GM18505 (cell line): ENCODE results near the gene MIER2.

Experiments
- ATAC-seq: cut with Tn5 transposase; IDR thresholded peaks from one replicate; pipeline ENCODE4 v1.9.1; 2021; ENCODE audit not compliant: unreplicated experiment
- POLR2A ChIP-seq: IDR thresholded peaks from 4 replicates; pipeline ENCODE4 v1.6.1; 2011; ENCODE audit warnings: borderline replicate concordance; ENCODE audit not compliant: insufficient read depth, insufficient read length; ENCODE audit errors: extremely low read depth

The MIER2 gene

GRCh38 chr19:310141-310651, 34.4 kb downstream of the MIER2 start:
- ATAC-seq: no peak
- TF ChIP-seq POLR2A: no peak

- no peak for TF ChIP-seq POLR2A
- ATAC-seq: no peak
These were observed 35.4 kb downstream of the MIER2 start for GRCh38 chr19:309206-309565.

GRCh38 chr19:308471-309205, 36.0 kb downstream of the MIER2 start:
- ATAC-seq: no peak
- TF ChIP-seq POLR2A: no peak

GRCh38 chr19:307793-308420, 36.7 kb downstream of the MIER2 start:
- no peak for ATAC-seq
- TF ChIP-seq POLR2A: no peak

GRCh38 chr19:307111-307531, 37.5 kb downstream of the MIER2 start:
- no peak for ATAC-seq
- no peak for TF ChIP-seq POLR2A

GRCh38 chr19:306151-306900, 38.3 kb downstream of the MIER2 start:
- ATAC-seq: no peak
- no peak for TF ChIP-seq POLR2A

GRCh38 chr19:305240-306150, 39.1 kb downstream of the MIER2 start:
- no peak for TF ChIP-seq POLR2A
- ATAC-seq: no peak

GRCh38 chr19:296476-297225, 47.9 kb downstream of the MIER2 start:
- TF ChIP-seq POLR2A: no peak
- no peak for ATAC-seq

- no peak for ATAC-seq
- no peak for TF ChIP-seq POLR2A
These were observed 48.8 kb downstream of the MIER2 start for GRCh38 chr19:295687-296370.

- ATAC-seq: no peak
- TF ChIP-seq POLR2A: no peak
These were observed 49.5 kb downstream of the MIER2 start for GRCh38 chr19:294946-295686.

- ATAC-seq: no peak
- no peak for TF ChIP-seq POLR2A
These were observed 50.2 kb downstream of the MIER2 start for GRCh38 chr19:294341-294945.
